ENCODE results near the gene PTPRJ. TPM values are rescaled to one million over a fixed set of nuclear protein-coding genes. Genes with fewer than 3 reads are reported as not detected.

The PTPRJ gene
- polyA plus RNA-seq, 3 donors: 10.0 to 36.4 (median 14.6) TPM

DNA sequence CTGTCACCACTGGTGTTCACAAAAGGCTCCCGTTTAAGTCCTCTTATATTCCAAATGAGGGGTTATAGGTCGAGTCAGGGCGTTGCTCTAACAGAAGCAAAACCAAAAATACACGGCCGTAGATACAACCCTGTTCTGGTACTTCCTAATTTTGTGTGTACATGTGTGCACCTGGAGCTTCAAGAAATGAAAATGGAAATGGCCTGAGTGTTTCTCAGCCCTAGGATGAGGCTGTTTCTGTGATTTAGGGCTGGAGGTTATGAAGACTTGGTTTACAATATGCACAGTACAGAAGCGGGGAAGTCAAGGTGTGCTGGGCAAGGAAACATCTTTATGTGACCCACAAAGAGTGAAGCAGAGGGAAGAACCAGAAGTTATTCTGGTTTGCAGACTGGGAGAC is 125.8 kb downstream of the PTPRJ start:
- Histone ChIP-seq H3K4me2 (replicated peaks; ENCODE audit: extremely low read depth, low read length, poor library complexity, severe bottlenecking) (peak overlapping the region; percentile 16), H3K9ac (ENCODE audit: insufficient read depth, low read length, poor library complexity, severe bottlenecking) (no peak overlapping the region), H4K20me1 (ENCODE audit: insufficient read depth, low read length) (peaks cover 98% of the 10 kb centered on the region), H3K9me3 (replicated peaks in 1 of 2; ENCODE audit: control insufficient read depth in 1 of 2, insufficient read depth in 1 of 2, low read length in 2 of 2) (no peaks in the 10 kb centered on the region), H3K4me1 (ENCODE audit: control insufficient read depth in 1 of 2, insufficient read depth in 2 of 2, low read length in 2 of 2) (peaks cover 58 to 69% of the 10 kb centered on the region in 2 donors), H2AFZ (ENCODE audit: insufficient read depth, low read depth, low read length, poor library complexity, severe bottlenecking) (no peak overlapping the region), H3K27me3 (ENCODE audit: control insufficient read depth in 2 of 2, insufficient read depth in 2 of 2, low read length in 2 of 2) (no peaks in the 10 kb centered on the region), H3K36me3 (replicated peaks in 1 of 2; ENCODE audit: control insufficient read depth in 1 of 2, insufficient read depth in 2 of 2, low read length in 2 of 2) (no peaks in the 10 kb centered on the region), H3K27ac (ENCODE audit: low read depth in 1 of 2, low read length in 2 of 2) (peak overlapping the region in 1 of 2 donors; percentile 62), H3K79me2 (ENCODE audit: insufficient read depth, low read length) (peaks cover 96% of the 10 kb centered on the region), H3K4me3 (replicated peaks in 1 of 3; ENCODE audit: low read depth in 2 of 3, low read length in 3 of 3) (no peak overlapping the region)
- WGBS (ENCODE audit: insufficient coverage): 100% methylated on average over 1 of the region's 6 CpGs
- no peaks in the 10 kb centered on the region for H3K27me3 Mint-ChIP-seq (ENCODE audit: low read depth in 3 of 3)
- H3K36me3 Mint-ChIP-seq: peaks cover 3% of the 10 kb centered on the region in 2 donors
- H3K4me1 Mint-ChIP-seq: peaks cover 68% of the 10 kb centered on the region
- H3K4me3 Mint-ChIP-seq: no peak overlapping the region
- peak overlapping the region; percentile 6 to 82 (median 47) for H3K27ac Mint-ChIP-seq
- TF ChIP-seq CTCF (IDR thresholded peaks at IDR 0.05): no peak
- DNase-seq: peak in 1 of 3 donors; percentile 24
- intact Hi-C loops (cut with micrococcal nuclease): loop anchor here (2.0 to 5.0 kb wide), 4 partner anchors 74 to 259 kb away; partner anchors contain the start of gene NUP160 (in 1 of the 2)
- H3K9me3 Mint-ChIP-seq: no peaks in the 10 kb centered on the region

DNA sequence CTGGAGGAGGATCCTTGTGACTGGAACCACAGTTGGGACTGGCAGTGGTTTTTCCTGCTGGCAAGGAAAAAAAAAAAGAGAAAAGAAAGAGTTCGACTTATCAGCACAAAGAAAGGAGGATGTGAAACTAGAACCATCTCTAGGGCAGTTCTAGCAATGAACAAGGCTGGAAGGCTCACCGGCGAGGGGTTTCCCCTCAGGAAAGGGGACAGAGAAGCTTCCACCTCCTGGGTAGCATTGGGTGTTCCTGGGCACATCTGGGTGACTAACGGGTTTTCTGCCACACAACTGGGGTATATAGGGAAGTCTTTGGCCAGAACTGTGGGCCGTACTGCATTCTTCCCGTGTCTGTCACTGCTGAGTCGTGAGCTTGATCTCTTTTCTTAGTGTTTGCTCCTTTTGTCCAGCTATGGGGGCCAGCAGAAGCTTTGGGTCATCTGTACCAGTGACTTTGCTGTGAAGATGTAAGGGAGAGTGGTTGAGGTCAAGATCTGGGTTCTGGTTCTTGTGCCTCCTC is 126.9 kb downstream of the PTPRJ start:
- H4K20me1 ChIP-seq (ENCODE audit: insufficient read depth, low read length): peaks cover 98% of the 10 kb centered on the region
- peak overlapping the region; percentile 43 for H3K4me2 ChIP-seq (replicated peaks; ENCODE audit: extremely low read depth, low read length, poor library complexity, severe bottlenecking)
- no peak overlapping the region for H2AFZ ChIP-seq (ENCODE audit: insufficient read depth, low read depth, low read length, poor library complexity, severe bottlenecking)
- peaks cover 96% of the 10 kb centered on the region for H3K79me2 ChIP-seq (ENCODE audit: insufficient read depth, low read length)
- intact Hi-C loops (cut with micrococcal nuclease): loop anchor here (2.0 to 5.0 kb wide), 4 partner anchors 75 to 260 kb away; partner anchors contain the start of gene NUP160 (in 1 of the 2)
- no peak overlapping the region for H3K9ac ChIP-seq (ENCODE audit: insufficient read depth, low read length, poor library complexity, severe bottlenecking)
- peak; percentile 76 to 93 (median 91) for DNase-seq
- peaks cover 0 to under 1% (median 0%) of the 10 kb centered on the region in 3 donors for H3K27me3 Mint-ChIP-seq (ENCODE audit: low read depth in 3 of 3)
- peaks cover 3 to 5% of the 10 kb centered on the region in 2 donors for H3K36me3 ChIP-seq (replicated peaks in 1 of 2; ENCODE audit: control insufficient read depth in 1 of 2, insufficient read depth in 2 of 2, low read length in 2 of 2)
- H3K4me3 Mint-ChIP-seq: peak overlapping the region; percentile 34 to 63
- TF ChIP-seq CTCF (IDR thresholded peaks at IDR 0.05): no peak
- H3K27ac ChIP-seq (ENCODE audit: low read depth in 1 of 2, low read length in 2 of 2): peak overlapping the region; percentile 6 to 30
- H3K4me3 ChIP-seq (replicated peaks in 1 of 3; ENCODE audit: low read depth in 2 of 3, low read length in 3 of 3): peak overlapping the region in 1 of 3 experiments; percentile 12
- no peaks in the 10 kb centered on the region for H3K9me3 ChIP-seq (replicated peaks in 1 of 2; ENCODE audit: control insufficient read depth in 1 of 2, insufficient read depth in 1 of 2, low read length in 2 of 2)
- peaks cover 6 to 11% of the 10 kb centered on the region in 2 donors for H3K36me3 Mint-ChIP-seq
- peak overlapping the region; percentile 17 to 90 (median 75) for H3K27ac Mint-ChIP-seq
- H3K4me1 Mint-ChIP-seq: peaks cover 70% of the 10 kb centered on the region
- no peaks in the 10 kb centered on the region for H3K27me3 ChIP-seq (ENCODE audit: control insufficient read depth in 2 of 2, insufficient read depth in 2 of 2, low read length in 2 of 2)
- 0% methylated on average over 7 of the region's 7 CpGs for WGBS (ENCODE audit: insufficient coverage)
- peaks cover 0 to 3% (median 0%) of the 10 kb centered on the region in 7 donors for H3K9me3 Mint-ChIP-seq
- peaks cover 58 to 67% of the 10 kb centered on the region in 2 donors for H3K4me1 ChIP-seq (ENCODE audit: control insufficient read depth in 1 of 2, insufficient read depth in 2 of 2, low read length in 2 of 2)
